ENCODE data around the gene RAC3. TPM values are rescaled to one million over a fixed set of nuclear protein-coding genes. Genes with fewer than 3 reads are reported as not detected.

Gene RAC3
- total RNA-seq, 1 donor = 1.8 TPM

DNA sequence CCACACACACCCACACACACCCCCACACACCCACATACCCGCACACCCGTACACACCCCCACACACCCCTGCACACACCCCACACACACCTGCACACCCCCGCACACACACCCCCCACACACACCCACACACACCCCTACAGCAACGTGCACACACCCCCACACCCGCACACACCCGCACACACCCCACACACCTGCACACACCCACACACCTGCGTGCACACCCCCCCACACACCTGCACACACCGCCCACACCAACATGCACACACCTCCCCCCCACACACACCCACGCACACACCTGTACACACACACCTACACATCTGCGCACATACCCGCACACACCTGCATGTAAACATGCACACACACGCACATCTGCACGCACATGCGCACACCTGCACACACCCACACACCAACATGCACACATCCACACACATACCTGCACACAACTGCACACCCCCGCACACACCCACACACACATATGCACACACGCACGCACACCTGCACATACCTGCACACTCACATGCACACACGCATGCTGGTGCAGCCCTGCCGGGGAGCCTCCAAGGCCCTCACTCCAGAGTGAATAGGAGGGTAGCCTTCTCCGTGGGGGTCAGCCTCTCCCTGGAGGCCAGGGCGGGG lies 46.6 kb upstream of the RAC3 start:
- no peak overlapping the region for H3K4me2 ChIP-seq (ENCODE audit: insufficient read depth, low read length)
- H4K20me1 ChIP-seq (ENCODE audit: insufficient read depth, low read length) = no peaks in the 10 kb centered on the region
- H3K4me3 ChIP-seq (ENCODE audit: insufficient read depth, low read length) = no peak overlapping the region
- peaks cover 2% of the 10 kb centered on the region for H3K79me2 ChIP-seq (ENCODE audit: insufficient read depth, low read length)
- no peak for TF ChIP-seq CTCF (IDR thresholded peaks at IDR 0.05; ENCODE audit: extremely low read depth, low read depth, low read length)
- H2AFZ ChIP-seq (ENCODE audit: low read length) = no peak overlapping the region
- H3K36me3 ChIP-seq (ENCODE audit: insufficient read depth, low read length) = peaks cover 36% of the 10 kb centered on the region
- no peak for DNase-seq (ENCODE audit: insufficient read length, low spot score, missing footprints)
- H3K4me1 ChIP-seq (ENCODE audit: insufficient read depth, low read length) = no peaks in the 10 kb centered on the region
- no peaks in the 10 kb centered on the region for H3K27me3 ChIP-seq (ENCODE audit: insufficient read depth, low read length)
- H3K9me3 ChIP-seq (ENCODE audit: low read depth, low read length) = no peaks in the 10 kb centered on the region
- no peak overlapping the region for H3K27ac ChIP-seq (ENCODE audit: low read depth, low read length)

DNA sequence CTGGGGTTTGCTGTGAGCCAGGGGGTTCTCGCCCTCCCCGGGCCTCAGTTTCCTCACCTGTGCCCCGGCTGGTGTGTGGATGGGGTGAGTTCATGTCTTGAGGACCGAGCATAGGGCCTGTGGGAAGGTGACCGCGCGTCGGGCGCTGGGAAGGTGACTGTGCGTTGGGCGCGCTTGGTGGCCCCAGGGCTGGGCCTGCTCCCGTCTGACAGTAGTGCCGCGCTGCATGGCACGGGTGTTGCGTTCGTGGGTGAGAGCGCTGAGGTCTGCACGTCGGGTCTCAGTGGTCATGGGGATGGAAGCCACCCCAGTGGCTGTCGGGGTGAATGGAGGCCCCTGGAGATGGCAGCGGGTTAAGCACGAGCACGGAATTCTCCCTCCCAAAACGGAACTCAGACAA lies 44.9 kb upstream of the RAC3 start:
- Histone ChIP-seq H3K27ac (ENCODE audit: low read depth, low read length) (no peak overlapping the region), H3K36me3 (ENCODE audit: insufficient read depth, low read length) (peaks cover 28% of the 10 kb centered on the region), H3K4me3 (ENCODE audit: insufficient read depth, low read length) (no peak overlapping the region), H2AFZ (ENCODE audit: low read length) (no peak overlapping the region), H4K20me1 (ENCODE audit: insufficient read depth, low read length) (peaks cover 12% of the 10 kb centered on the region), H3K4me2 (ENCODE audit: insufficient read depth, low read length) (no peak overlapping the region), H3K27me3 (ENCODE audit: insufficient read depth, low read length) (no peaks in the 10 kb centered on the region), H3K4me1 (ENCODE audit: insufficient read depth, low read length) (peaks cover 4% of the 10 kb centered on the region), H3K9me3 (ENCODE audit: low read depth, low read length) (no peaks in the 10 kb centered on the region), H3K79me2 (ENCODE audit: insufficient read depth, low read length) (no peaks in the 10 kb centered on the region)
- TF ChIP-seq CTCF (IDR thresholded peaks at IDR 0.05; ENCODE audit: extremely low read depth, low read depth, low read length) = no peak
- DNase-seq (ENCODE audit: insufficient read length, low spot score, missing footprints) = no peak

GRCh38 chr17:81987161-81987770 lies 44.2 kb upstream of the RAC3 start:
- H3K27ac ChIP-seq (ENCODE audit: low read depth, low read length) = no peak overlapping the region
- H3K36me3 ChIP-seq (ENCODE audit: insufficient read depth, low read length) = peaks cover 26% of the 10 kb centered on the region
- no peaks in the 10 kb centered on the region for H3K27me3 ChIP-seq (ENCODE audit: insufficient read depth, low read length)
- peaks cover 11% of the 10 kb centered on the region for H3K4me1 ChIP-seq (ENCODE audit: insufficient read depth, low read length)
- peaks cover 18% of the 10 kb centered on the region for H4K20me1 ChIP-seq (ENCODE audit: insufficient read depth, low read length)
- H3K4me2 ChIP-seq (ENCODE audit: insufficient read depth, low read length) = no peak overlapping the region
- no peaks in the 10 kb centered on the region for H3K9me3 ChIP-seq (ENCODE audit: low read depth, low read length)
- no peak overlapping the region for H2AFZ ChIP-seq (ENCODE audit: low read length)
- TF ChIP-seq CTCF (IDR thresholded peaks at IDR 0.05; ENCODE audit: extremely low read depth, low read depth, low read length) = no peak
- H3K79me2 ChIP-seq (ENCODE audit: insufficient read depth, low read length) = peaks cover under 1% of the 10 kb centered on the region
- no peak for DNase-seq (ENCODE audit: insufficient read length, low spot score, missing footprints)
- H3K4me3 ChIP-seq (ENCODE audit: insufficient read depth, low read length) = no peak overlapping the region

DNA sequence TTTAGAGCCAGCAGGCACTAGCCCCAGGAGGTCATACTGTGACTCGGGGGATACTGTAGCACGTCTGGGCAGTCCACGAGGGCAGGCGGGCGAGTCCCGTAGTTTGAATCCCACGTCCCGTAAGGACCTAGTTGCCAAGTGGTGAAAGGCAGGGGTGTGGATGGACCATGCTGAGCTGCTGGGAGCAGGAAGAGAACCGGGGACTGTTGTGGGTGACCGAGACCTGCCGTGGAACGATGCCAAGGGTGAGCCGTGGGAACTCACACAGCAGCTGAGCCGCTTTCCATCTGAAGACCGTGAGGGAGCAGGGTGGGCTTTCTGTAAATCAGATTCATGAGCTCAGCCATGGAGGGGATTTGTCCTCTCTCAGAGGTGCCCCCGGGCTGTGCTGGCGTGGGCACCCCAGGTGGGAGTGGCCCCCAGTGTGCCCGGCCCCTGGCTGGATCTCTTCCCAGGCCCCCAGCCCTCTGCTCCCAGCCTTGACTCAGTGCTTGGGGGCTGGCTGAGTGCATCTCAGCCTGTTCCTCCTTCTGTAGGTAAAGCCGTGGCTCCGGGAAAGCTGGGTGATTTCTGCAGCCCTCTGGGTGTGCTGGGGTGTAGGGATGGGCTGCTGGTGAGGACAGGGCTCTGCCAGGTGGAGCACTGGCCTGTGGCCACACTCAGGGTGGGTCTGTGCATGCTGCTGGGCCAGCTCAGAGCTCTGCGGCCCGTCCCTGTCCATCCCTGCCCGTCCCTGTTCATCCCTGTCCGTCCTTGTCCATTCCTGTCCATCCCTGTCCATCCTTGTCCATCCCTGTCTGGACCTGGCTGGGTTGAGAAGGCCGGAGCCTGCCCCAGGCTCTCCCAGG lies 40.4 kb upstream of the RAC3 start:
- Histone ChIP-seq H2AFZ (ENCODE audit: low read length) (no peak overlapping the region), H3K36me3 (ENCODE audit: insufficient read depth, low read length) (peaks cover 15% of the 10 kb centered on the region), H3K9me3 (ENCODE audit: low read depth, low read length) (no peaks in the 10 kb centered on the region), H3K4me1 (ENCODE audit: insufficient read depth, low read length) (peaks cover 14% of the 10 kb centered on the region), H3K27ac (ENCODE audit: low read depth, low read length) (no peak overlapping the region), H4K20me1 (ENCODE audit: insufficient read depth, low read length) (peaks cover 31% of the 10 kb centered on the region), H3K27me3 (ENCODE audit: insufficient read depth, low read length) (no peaks in the 10 kb centered on the region), H3K4me2 (ENCODE audit: insufficient read depth, low read length) (peak overlapping the region; percentile 67), H3K79me2 (ENCODE audit: insufficient read depth, low read length) (peaks cover 16% of the 10 kb centered on the region), H3K4me3 (ENCODE audit: insufficient read depth, low read length) (no peak overlapping the region)
- no peak for TF ChIP-seq CTCF (IDR thresholded peaks at IDR 0.05; ENCODE audit: extremely low read depth, low read depth, low read length)
- DNase-seq (ENCODE audit: insufficient read length, low spot score, missing footprints) = no peak

Data from osteoblast (primary cell).